Measurements from ENCODE around the gene NR2F1. TPM values are rescaled to one million over a fixed set of nuclear protein-coding genes. Genes with fewer than 3 reads are reported as not detected.
A peak's percentile ranks its signal among the peaks of the same experiment; 100 is the strongest.

Gene NR2F1
- total and polyA plus RNA-seq, 2 donors (not counting 1 experiment from before 2014, with no cell fraction given), result not detected

GRCh38 chr5:93567424-93567823 lies 15.6 kb upstream of the NR2F1 start:
- H2AFZ ChIP-seq (ENCODE audit: insufficient read depth, low read depth, low read length, poor library complexity, severe bottlenecking), result no peak overlapping the region
- H3K27me3 Mint-ChIP-seq, result peaks cover 54% of the 10 kb centered on the region
- DNase-seq (no peak), ATAC-seq (ENCODE audit: low read depth) (no peak)
- H4K20me1 ChIP-seq (ENCODE audit: control insufficient read depth, insufficient read depth, low read length, poor library complexity, severe bottlenecking), result no peaks in the 10 kb centered on the region
- H3K4me3 Mint-ChIP-seq, result no peak overlapping the region
- POLR2A ChIA-PET, result no interaction called here
- peaks cover 21 to 27% of the 10 kb centered on the region in 2 donors for H3K4me1 ChIP-seq (ENCODE audit: control insufficient read depth in 2 of 2, insufficient read depth in 2 of 2, low read length in 2 of 2)
- TF ChIP-seq, protein P1, sequence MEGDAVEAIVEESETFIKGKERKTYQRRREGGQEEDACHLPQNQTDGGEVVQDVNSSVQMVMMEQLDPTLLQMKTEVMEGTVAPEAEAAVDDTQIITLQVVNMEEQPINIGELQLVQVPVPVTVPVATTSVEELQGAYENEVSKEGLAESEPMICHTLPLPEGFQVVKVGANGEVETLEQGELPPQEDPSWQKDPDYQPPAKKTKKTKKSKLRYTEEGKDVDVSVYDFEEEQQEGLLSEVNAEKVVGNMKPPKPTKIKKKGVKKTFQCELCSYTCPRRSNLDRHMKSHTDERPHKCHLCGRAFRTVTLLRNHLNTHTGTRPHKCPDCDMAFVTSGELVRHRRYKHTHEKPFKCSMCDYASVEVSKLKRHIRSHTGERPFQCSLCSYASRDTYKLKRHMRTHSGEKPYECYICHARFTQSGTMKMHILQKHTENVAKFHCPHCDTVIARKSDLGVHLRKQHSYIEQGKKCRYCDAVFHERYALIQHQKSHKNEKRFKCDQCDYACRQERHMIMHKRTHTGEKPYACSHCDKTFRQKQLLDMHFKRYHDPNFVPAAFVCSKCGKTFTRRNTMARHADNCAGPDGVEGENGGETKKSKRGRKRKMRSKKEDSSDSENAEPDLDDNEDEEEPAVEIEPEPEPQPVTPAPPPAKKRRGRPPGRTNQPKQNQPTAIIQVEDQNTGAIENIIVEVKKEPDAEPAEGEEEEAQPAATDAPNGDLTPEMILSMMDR (IDR thresholded peaks at IDR 0.05), result no peak
- no peak for TF ChIP-seq EZH2 (IDR thresholded peaks at IDR 0.05; ENCODE audit: borderline replicate concordance, insufficient read depth, low read depth, low read length, poor library complexity, severe bottlenecking)
- H3K9me3 Mint-ChIP-seq (ENCODE audit: insufficient read depth), result no peaks in the 10 kb centered on the region
- no peak overlapping the region for H3K27ac Mint-ChIP-seq
- H3K4me2 ChIP-seq (replicated peaks; ENCODE audit: low read depth, low read length, poor library complexity, severe bottlenecking), result no peak overlapping the region
- H3K27ac ChIP-seq (ENCODE audit: low read length in 2 of 2), result no peak overlapping the region
- H3K4me3 ChIP-seq (ENCODE audit: control extremely low read depth in 1 of 5, extremely low read depth in 1 of 5, insufficient read depth in 1 of 5, low read depth in 2 of 5, low read length in 4 of 5), result no peak overlapping the region
- H3K9me3 ChIP-seq (ENCODE audit: control extremely low read depth in 1 of 3, control insufficient read depth in 2 of 3, insufficient read depth in 1 of 3, low read length in 2 of 3), result peaks cover 0 to 24% (median 11%) of the 10 kb centered on the region in 3 donors
- peaks cover 17% of the 10 kb centered on the region for H3K4me1 Mint-ChIP-seq
- H3K9ac ChIP-seq (ENCODE audit: low read length), result no peak overlapping the region
- no peaks in the 10 kb centered on the region for H3K79me2 ChIP-seq (ENCODE audit: control insufficient read depth, insufficient read depth, low read length)
- H3K27me3 ChIP-seq (replicated peaks in 1 of 4; ENCODE audit: control extremely low read depth in 1 of 4, control insufficient read depth in 3 of 4, insufficient read depth in 4 of 4, low read length in 3 of 4), result peaks cover 2 to 49% (median 43%) of the 10 kb centered on the region in 4 experiments
- no peaks in the 10 kb centered on the region for H3K36me3 ChIP-seq (replicated peaks in 1 of 2; ENCODE audit: control extremely low read depth in 1 of 2, control insufficient read depth in 1 of 2, extremely low read depth in 1 of 2, insufficient read depth in 2 of 2, low read length in 1 of 2)
- intact Hi-C loops (cut with micrococcal nuclease), result no loop called here
- CTCF ChIA-PET, result no interaction called here
- no CpG with 5 or more reads among the region's 1 CpG for WGBS (ENCODE audit: insufficient coverage)

- Histone ChIP-seq H3K27me3 (replicated peaks in 1 of 4; ENCODE audit: control extremely low read depth in 1 of 4, control insufficient read depth in 3 of 4, insufficient read depth in 4 of 4, low read length in 3 of 4) (peaks cover 2 to 64% (median 60%) of the 10 kb centered on the region in 4 experiments), H3K9me3 (ENCODE audit: control extremely low read depth in 1 of 3, control insufficient read depth in 2 of 3, insufficient read depth in 1 of 3, low read length in 2 of 3) (peaks cover 0 to 42% (median 15%) of the 10 kb centered on the region in 3 donors), H4K20me1 (ENCODE audit: control insufficient read depth, insufficient read depth, low read length, poor library complexity, severe bottlenecking) (no peaks in the 10 kb centered on the region), H3K4me2 (replicated peaks; ENCODE audit: low read depth, low read length, poor library complexity, severe bottlenecking) (peak overlapping the region; percentile 77), H3K79me2 (ENCODE audit: control insufficient read depth, insufficient read depth, low read length) (no peaks in the 10 kb centered on the region), H3K4me3 (ENCODE audit: control extremely low read depth in 1 of 5, extremely low read depth in 1 of 5, insufficient read depth in 1 of 5, low read depth in 2 of 5, low read length in 4 of 5) (no peak overlapping the region), H3K4me1 (ENCODE audit: control insufficient read depth in 2 of 2, insufficient read depth in 2 of 2, low read length in 2 of 2) (peaks cover 27 to 35% of the 10 kb centered on the region in 2 donors), H2AFZ (ENCODE audit: insufficient read depth, low read depth, low read length, poor library complexity, severe bottlenecking) (no peak overlapping the region), H3K9ac (ENCODE audit: low read length) (no peak overlapping the region), H3K27ac (ENCODE audit: low read length in 2 of 2) (no peak overlapping the region), H3K36me3 (replicated peaks in 1 of 2; ENCODE audit: control extremely low read depth in 1 of 2, control insufficient read depth in 1 of 2, extremely low read depth in 1 of 2, insufficient read depth in 2 of 2, low read length in 1 of 2) (no peaks in the 10 kb centered on the region)
- TF ChIP-seq, protein P1 (IDR thresholded peaks at IDR 0.05), result no peak
- no peak for TF ChIP-seq EZH2 (IDR thresholded peaks at IDR 0.05; ENCODE audit: borderline replicate concordance, insufficient read depth, low read depth, low read length, poor library complexity, severe bottlenecking)
- ATAC-seq (ENCODE audit: low read depth) (no peak), DNase-seq (peak; percentile 8)
- peaks cover 19% of the 10 kb centered on the region for H3K4me1 Mint-ChIP-seq
- intact Hi-C loops (cut with micrococcal nuclease), result loop anchor here (2.0 to 5.0 kb wide), 2 partner anchors 15 to 38 kb away; no protein-coding TSS in a partner anchor
- H3K27me3 Mint-ChIP-seq, result peaks cover 58% of the 10 kb centered on the region
- CTCF ChIA-PET, result no interaction called here
- no peaks in the 10 kb centered on the region for H3K9me3 Mint-ChIP-seq (ENCODE audit: insufficient read depth)
- H3K4me3 Mint-ChIP-seq, result peak overlapping the region; percentile 65
- H3K27ac Mint-ChIP-seq, result no peak overlapping the region
- POLR2A ChIA-PET, result no interaction called here
- 20% methylated on average over 9 of the region's 13 CpGs for WGBS (ENCODE audit: insufficient coverage)
Observed at GRCh38 chr5:93569300-93570160, 13.5 kb upstream of the NR2F1 start.
